H1 (cell line): Measurements from ENCODE around the gene SIX6. TPM values are rescaled to one million over a fixed set of nuclear protein-coding genes. Genes with fewer than 3 reads are reported as not detected.
A peak's percentile ranks its signal among the peaks of the same experiment; 100 is the strongest.

Experiments
- CTCF ChIA-PET: fragments of 300-600 bp; sonication (Branson Sonifier 250); formaldehyde crosslinking; loops from one replicate; lab custom pipeline; 2021; ENCODE audit not compliant: partially characterized antibody; lab: Charles Lee
- POLR2A ChIA-PET: fragments of 300-600 bp; sonication (Branson Sonifier 250); formaldehyde crosslinking; loops from one replicate; lab custom pipeline; 2021; ENCODE audit warnings: inconsistent platforms; ENCODE audit not compliant: partially characterized antibody; lab: Charles Lee
- DNase-seq, 2 experiments: peaks; one replicate each; pipeline versions ENCODE4 v3.0.0 to v3.0.0-alpha.2; 2010 to 2022; ENCODE audit warnings: low spot score in 2 of 2, low read depth in 1 of 2, mixed read lengths in 1 of 2
- FAIRE-seq: peaks from 2 replicates; lab custom pipeline; 2011; peaks lifted over from hg19 to GRCh38; lab: Jason Lieb, UNC
- H2AFZ ChIP-seq: 2 replicates; pipeline ENCODE4 v1.8.1; 2012; ENCODE audit warnings: low read length, inconsistent platforms
- H2AK5ac ChIP-seq: 2 replicates; pipeline ENCODE4 v1.6.1; 2013; ENCODE audit warnings: low read depth, low read length
- H2BK120ac ChIP-seq: replicated peaks from 2 replicates; pipeline ENCODE3; 2013; ENCODE audit warnings: low read depth, low read length, inconsistent platforms
- H2BK12ac ChIP-seq: 2 replicates; pipeline ENCODE4 v1.6.1; 2013; ENCODE audit warnings: low read depth, low read length
- H2BK15ac ChIP-seq: 2 replicates; pipeline ENCODE4 v1.6.1; 2013; ENCODE audit warnings: low read length
- H2BK20ac ChIP-seq: 2 replicates; pipeline ENCODE4 v1.6.1; 2013; ENCODE audit warnings: low read length
- H2BK5ac ChIP-seq: 2 replicates; pipeline ENCODE4 v1.6.1; 2013; ENCODE audit warnings: low read depth, low read length
- H3K14ac ChIP-seq: 2 replicates; pipeline ENCODE4 v1.6.1; 2013; ENCODE audit warnings: inconsistent platforms; ENCODE audit not compliant: insufficient read length
- H3K18ac ChIP-seq: 2 replicates; pipeline ENCODE4 v1.6.1; 2013; ENCODE audit warnings: low read length; ENCODE audit errors: extremely low read depth
- H3K23ac ChIP-seq: 2 replicates; pipeline ENCODE4 v1.6.1; 2013; ENCODE audit warnings: inconsistent platforms; ENCODE audit not compliant: insufficient read length
- H3K23me2 ChIP-seq: 2 replicates; pipeline ENCODE4 v1.6.1; 2013; ENCODE audit warnings: low read depth, low read length
- H3K27ac ChIP-seq: 2 replicates; pipeline ENCODE4 v1.6.1; 2011; ENCODE audit warnings: low read depth, low read length, inconsistent platforms
- H3K27me3 ChIP-seq, 4 experiments: replicated peaks in 1 of 4; 1 replicate in 1 of 4; 2 replicates in 3 of 4; pipeline versions ENCODE4 v1.6.1 to v1.8.1; 2011 to 2013; ENCODE audit warnings: low read length in 3 of 4, mild to moderate bottlenecking in 3 of 4, inconsistent platforms in 2 of 4, mixed read lengths in 2 of 4, moderate library complexity in 1 of 4; ENCODE audit not compliant: control insufficient read depth in 3 of 4, insufficient read depth in 3 of 4; ENCODE audit errors: extremely low read depth in 1 of 4
- H3K36me3 ChIP-seq, 4 experiments: 2 replicates each; pipeline versions ENCODE4 v1.6.1 to v1.8.1; 2011 to 2013; ENCODE audit warnings: mild to moderate bottlenecking in 4 of 4, low read length in 3 of 4, moderate library complexity in 2 of 4, control low read depth in 1 of 4, inconsistent platforms in 1 of 4; ENCODE audit not compliant: insufficient read depth in 4 of 4, control insufficient read depth in 2 of 4
- H3K4ac ChIP-seq: replicated peaks from 2 replicates; pipeline ENCODE3; 2013; ENCODE audit warnings: low read length, low read depth, mixed read lengths, inconsistent platforms; ENCODE audit not compliant: insufficient read length
- H3K4me1 ChIP-seq, 4 experiments: replicated peaks in 1 of 4; 1 replicate in 1 of 4; 2 replicates in 3 of 4; pipeline versions ENCODE4 v1.6.1 to v1.8.1; 2011 to 2013; ENCODE audit warnings: low read length in 3 of 4, inconsistent platforms in 2 of 4, mixed read lengths in 1 of 4; ENCODE audit not compliant: insufficient read depth in 4 of 4, control insufficient read depth in 3 of 4
- H3K4me2 ChIP-seq, 2 experiments: 2 replicates each; pipeline versions ENCODE4 v1.6.1 to v1.8.1; 2011 to 2013; ENCODE audit warnings: low read depth in 2 of 2, low read length in 2 of 2, control low read depth in 1 of 2, inconsistent platforms in 1 of 2, mild to moderate bottlenecking in 1 of 2; ENCODE audit not compliant: insufficient read depth in 1 of 2
- H3K4me3 ChIP-seq, 4 experiments: fragments of 200-600, 300-600 bp in 1 of 4; sonication (generic), shearing (Covaris generic), sonication (Bioruptor Twin) in 1 of 4; 2 replicates each; pipeline versions ENCODE4 v1.5.1 to v1.8.1; 2011 to 2016; ENCODE audit warnings: low read length in 4 of 4, low read depth in 3 of 4, control low read depth in 2 of 4, inconsistent platforms in 2 of 4, mild to moderate bottlenecking in 2 of 4, mixed read lengths in 1 of 4, moderate library complexity in 1 of 4; ENCODE audit not compliant: insufficient read depth in 2 of 4; ENCODE audit errors: extremely low read depth in 1 of 4
- H3K56ac ChIP-seq: replicated peaks from 2 replicates; pipeline ENCODE3; 2013; ENCODE audit warnings: low read depth, mild to moderate bottlenecking, mixed read lengths, low read length, inconsistent platforms; ENCODE audit not compliant: insufficient read length
- H3K79me1 ChIP-seq: 2 replicates; pipeline ENCODE4 v1.6.1; 2013; ENCODE audit warnings: low read depth, low read length, control low read depth
- H3K79me2 ChIP-seq, 2 experiments: 2 replicates each; pipeline versions ENCODE4 v1.6.1 to v1.8.1; 2012 to 2013; ENCODE audit warnings: low read length in 2 of 2, mild to moderate bottlenecking in 2 of 2, inconsistent platforms in 1 of 2; ENCODE audit not compliant: insufficient read depth in 2 of 2, control insufficient read depth in 1 of 2
- H3K9ac ChIP-seq, 4 experiments: replicated peaks in 1 of 4; 1 replicate in 1 of 4; 2 replicates in 3 of 4; pipeline versions ENCODE4 v1.6.1 to v1.8.1; 2011 to 2013; ENCODE audit warnings: low read depth in 3 of 4, low read length in 3 of 4, control low read depth in 2 of 4, mild to moderate bottlenecking in 2 of 4, moderate library complexity in 2 of 4, inconsistent platforms in 1 of 4; ENCODE audit errors: extremely low read depth in 1 of 4
- H3K9me3 ChIP-seq, 2 experiments: 2 replicates each; pipeline versions ENCODE4 v1.6.1 to v1.8.1; 2012 to 2013; ENCODE audit warnings: mild to moderate bottlenecking in 2 of 2, moderate library complexity in 2 of 2, control low read depth in 1 of 2, inconsistent platforms in 1 of 2, low read depth in 1 of 2, low read length in 1 of 2, mixed read lengths in 1 of 2; ENCODE audit not compliant: insufficient read depth in 2 of 2
- H4K20me1 ChIP-seq, 2 experiments: replicated peaks in 1 of 2; 2 replicates each; pipeline versions ENCODE3 to v1.8.1; 2011 to 2013; ENCODE audit warnings: inconsistent platforms in 2 of 2, low read length in 2 of 2, mild to moderate bottlenecking in 1 of 2; ENCODE audit not compliant: insufficient read depth in 2 of 2, control insufficient read depth in 1 of 2
- H4K5ac ChIP-seq: 2 replicates; pipeline ENCODE4 v1.6.1; 2013; ENCODE audit warnings: low read length, low read depth, mixed read lengths, inconsistent platforms; ENCODE audit not compliant: insufficient read length
- H4K8ac ChIP-seq: 2 replicates; pipeline ENCODE4 v1.8.0; 2013; ENCODE audit warnings: mild to moderate bottlenecking, moderate library complexity, low read length, inconsistent platforms; ENCODE audit not compliant: insufficient read depth; ENCODE audit errors: extremely low read depth
- H4K91ac ChIP-seq: replicated peaks from 2 replicates; pipeline ENCODE3; 2013; ENCODE audit warnings: low read length, mixed read lengths, inconsistent platforms; ENCODE audit not compliant: insufficient read length
- CEBPB ChIP-seq: IDR thresholded peaks from 2 replicates; pipeline ENCODE4 v1.6.1; 2012; ENCODE audit warnings: low read depth, low read length
- EP300 ChIP-seq, 2 experiments: IDR thresholded peaks; 1 replicate in 1 of 2; 2 replicates in 1 of 2; pipeline ENCODE4 v1.6.1; 2011 to 2012; ENCODE audit warnings: low read depth in 2 of 2, low read length in 2 of 2, mild to moderate bottlenecking in 2 of 2, borderline replicate concordance in 1 of 2, inconsistent platforms in 1 of 2, moderate library complexity in 1 of 2
- FOSL1 ChIP-seq: IDR thresholded peaks from 2 replicates; pipeline ENCODE4 v1.6.1; 2011; ENCODE audit warnings: mild to moderate bottlenecking, low read depth, low read length, moderate library complexity; ENCODE audit not compliant: insufficient read depth
- JUND ChIP-seq: IDR thresholded peaks from 2 replicates; pipeline ENCODE4 v1.6.1; 2011; ENCODE audit warnings: mild to moderate bottlenecking, improper control_type of control experiment, low read length
- KDM1A ChIP-seq: fragments of 200-600, 300-600 bp; sonication (generic); IDR thresholded peaks from 2 replicates; pipeline ENCODE4 v1.7.1; 2016; ENCODE audit warnings: mild to moderate bottlenecking, low read length, borderline replicate concordance
- RFX5 ChIP-seq: IDR thresholded peaks from 2 replicates; pipeline ENCODE4 v1.6.1; 2011; ENCODE audit warnings: low read depth, low read length, improper control_type of control experiment, borderline replicate concordance
- SAP30 ChIP-seq: fragments of 300-600 bp; sonication (generic); IDR thresholded peaks from 2 replicates; pipeline ENCODE4 v1.7.1; 2012; ENCODE audit warnings: low read length, moderate library complexity, mild to moderate bottlenecking, inconsistent platforms; ENCODE audit not compliant: insufficient read depth, insufficient replicate concordance
- SIN3A ChIP-seq, 2 experiments: IDR thresholded peaks in 1 of 2; conservative IDR thresholded peaks in 1 of 2; 2 replicates each; pipeline ENCODE4 v1.6.1; 2011 to 2012; ENCODE audit warnings: low read length in 2 of 2, improper control_type of control experiment in 1 of 2, low read depth in 1 of 2, mild to moderate bottlenecking in 1 of 2
- TEAD4 ChIP-seq: IDR thresholded peaks from 2 replicates; pipeline ENCODE4 v1.6.1; 2012; ENCODE audit warnings: low read depth, low read length, inconsistent platforms, mixed read lengths
- WGBS, 2 experiments: shearing (Covaris generic) in 1 of 2; methylation state at CpG; one replicate each; pipeline versions ENCODE4 v1.1.6 to v1.1.7; 2013 to 2015; ENCODE audit warnings: low lambda C conversion rate in 2 of 2, mixed read lengths in 2 of 2, inconsistent platforms in 1 of 2, low coverage in 1 of 2, missing lambda C conversion rate in 1 of 2; ENCODE audit not compliant: insufficient replicate concordance in 2 of 2, insufficient coverage in 1 of 2, insufficient read length in 1 of 2; ENCODE audit errors: extremely low coverage in 1 of 2, missing lambda C conversion rate in 1 of 2; 5-methylcytosine and 5-hydroxymethylcytosine counted together
- polyA plus RNA-seq, 7 experiments: library from polyadenylated mRNA; depleted of rRNA in 3 of 7; stranded (reverse) in 5 of 7; unstranded in 2 of 7; fragments of >200 nt in 5 of 7; fragments of 200-250 nt in 2 of 7; gene quantifications; 1 replicate in 5 of 7; 2 replicates in 1 of 7; 4 replicates in 1 of 7; pipeline versions ENCODE4 v1.2.1 to v1.2.3, GENCODE V29; 2011 to 2013; ENCODE audit warnings: missing spikeins in 2 of 7, mixed read lengths in 2 of 7
- total RNA-seq: library from RNA; stranded (reverse); fragmentation: NEBNext Ultra II Directional; extraction: Animal tissue kit (Norgen Biotek cat#: 25700); gene quantifications from 2 replicates; pipeline ENCODE4 v1.2.1, GENCODE V29; 2021
- TF ChIP-seq, protein P1 (sequence below): IDR thresholded peaks from 2 replicates; pipeline ENCODE4 v1.6.1; 2011; ENCODE audit warnings: low read depth, mild to moderate bottlenecking, low read length; ENCODE audit not compliant: insufficient read depth

The SIX6 gene
- total and polyA plus RNA-seq, 2 of the 8 experiments (the other 6 are each of a cell fraction or from before 2014, with no cell fraction given): 0.03 TPM; not detected in 1

- Histone ChIP-seq H3K18ac (no peak overlapping the region), H3K36me3 (no peaks in the 10 kb centered on the region), H2BK20ac (no peak overlapping the region), H3K4me2 (no peak overlapping the region), H3K4me3 (no peak overlapping the region), H3K4me1 (no peaks in the 10 kb centered on the region), H2BK120ac (no peak overlapping the region), H4K5ac (no peak overlapping the region), H4K8ac (no peak overlapping the region), H3K27me3 (no peaks in the 10 kb centered on the region), H3K14ac (no peak overlapping the region), H3K9ac (no peak overlapping the region), H4K20me1 (no peaks in the 10 kb centered on the region), H3K4ac (no peak overlapping the region), H2BK15ac (no peak overlapping the region), H3K23ac (no peak overlapping the region), H2AK5ac (no peak overlapping the region), H3K79me1 (no peaks in the 10 kb centered on the region), H3K79me2 (no peaks in the 10 kb centered on the region), H2AFZ (peak overlapping the region; percentile 43), H4K91ac (no peak overlapping the region), H2BK5ac (no peak overlapping the region), H3K9me3 (no peaks in the 10 kb centered on the region), H3K23me2 (no peaks in the 10 kb centered on the region; the same call in 1 of the 2 replicates), H3K27ac (no peak overlapping the region), H3K56ac (no peak overlapping the region), H2BK12ac (no peak overlapping the region)
- ChIA-PET POLR2A (no interaction called here), CTCF (interaction anchor here (0.7 to 3.5 kb wide), 34 partner anchors 9 to 366 kb away, joined by 3 to 23 read pairs (median 4); no protein-coding TSS in a partner anchor)
- DNase-seq: peak; percentile 53 to 60
- WGBS, 2 experiments: 31% methylated on average over 7 of the region's 7 CpGs; no CpG with 5 or more reads in 1 of the 2 experiments
- peak; percentile 99 for FAIRE-seq
- TF ChIP-seq KDM1A (no peak), SAP30 (no peak), FOSL1 (no peak), TEAD4 (no peak), SIN3A (conservative IDR thresholded peaks at IDR 0.05 in 1 of 2, IDR thresholded peaks at IDR 0.05 in 1 of 2; ENCODE audit: low read depth in 1 of 2, low read length in 2 of 2) (no peak), CEBPB (no peak), RFX5 (no peak), EP300 (IDR thresholded peaks at IDR 0.05; ENCODE audit: borderline replicate concordance in 1 of 2, low read depth in 2 of 2, low read length in 2 of 2) (no peak), JUND (peak; percentile 58; the same call in 1 of the 2 replicates)
- TF ChIP-seq, protein P1, sequence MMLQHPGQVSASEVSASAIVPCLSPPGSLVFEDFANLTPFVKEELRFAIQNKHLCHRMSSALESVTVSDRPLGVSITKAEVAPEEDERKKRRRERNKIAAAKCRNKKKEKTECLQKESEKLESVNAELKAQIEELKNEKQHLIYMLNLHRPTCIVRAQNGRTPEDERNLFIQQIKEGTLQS: no peak
Observed at GRCh38 chr14:60561845-60562746, 53.1 kb downstream of the SIX6 start.
